Measurements from ENCODE around the gene MGAT5.

DNA sequence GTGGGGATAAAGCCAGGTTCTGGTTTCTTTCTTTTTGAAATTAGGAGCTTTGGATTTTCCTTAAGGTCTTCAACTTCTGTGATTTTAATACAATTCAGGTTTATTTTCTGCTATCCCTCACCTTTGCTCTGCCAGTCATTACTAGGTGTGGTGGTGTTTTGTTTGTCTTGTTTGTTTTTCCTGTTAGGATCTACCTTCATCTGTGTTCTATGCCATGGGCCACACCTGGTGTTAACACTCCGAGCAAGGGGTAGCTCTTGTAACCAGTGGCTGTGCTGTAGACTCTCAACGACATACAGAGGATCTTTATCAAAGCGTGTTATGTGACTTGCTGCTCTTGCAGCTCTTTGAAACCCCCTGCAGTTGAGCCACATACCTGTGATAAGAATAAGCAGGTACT, 38.6 kb downstream of the MGAT5 start:
- TF ChIP-seq CTCF (IDR thresholded peaks at IDR 0.05) (no peak), EP300 (IDR thresholded peaks at IDR 0.05) (no peak), POLR2A (IDR thresholded peaks at IDR 0.05) (no peak), POLR2AphosphoS5 (IDR thresholded peaks at IDR 0.05) (no peak)
